ENCODE data around the gene URI1.
"Not testable (repeated sequence)": the region's sequence is repeated elsewhere in the genome, so short reads cannot be mapped to it uniquely, and the experiment has no call there.

URI1 gene

DNA sequence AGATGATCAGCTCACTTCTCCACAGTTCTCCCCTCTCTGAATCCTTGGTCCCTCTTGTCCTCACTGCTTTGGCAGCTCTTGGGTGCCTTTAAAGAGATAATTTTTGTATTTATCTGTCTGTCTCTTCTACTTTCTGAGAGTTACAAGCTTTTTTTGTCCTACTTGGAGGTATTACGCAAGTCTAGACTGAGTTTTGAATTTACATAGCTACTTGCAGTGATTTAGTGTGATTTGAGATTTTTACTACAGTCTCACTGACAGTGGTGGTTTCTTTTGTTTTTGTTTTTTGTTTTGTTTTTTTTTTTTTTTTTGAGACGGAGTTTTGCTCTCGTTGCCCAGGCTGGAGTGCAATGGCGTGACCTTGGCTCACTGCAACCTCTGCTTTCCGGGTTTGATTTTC is 22.1 kb downstream of the URI1 start:
- no peak for DNase-seq (ENCODE audit: low read depth)
- no peak overlapping the region for H3K4me3 ChIP-seq (ENCODE audit: low read length)

GRCh38 chr19:29965492-29965891 is 23.5 kb downstream of the URI1 start:
- no peak overlapping the region for H3K4me3 ChIP-seq (ENCODE audit: low read length)
- no peak for DNase-seq (ENCODE audit: low read depth)
- TF ChIP-seq, protein P1, sequence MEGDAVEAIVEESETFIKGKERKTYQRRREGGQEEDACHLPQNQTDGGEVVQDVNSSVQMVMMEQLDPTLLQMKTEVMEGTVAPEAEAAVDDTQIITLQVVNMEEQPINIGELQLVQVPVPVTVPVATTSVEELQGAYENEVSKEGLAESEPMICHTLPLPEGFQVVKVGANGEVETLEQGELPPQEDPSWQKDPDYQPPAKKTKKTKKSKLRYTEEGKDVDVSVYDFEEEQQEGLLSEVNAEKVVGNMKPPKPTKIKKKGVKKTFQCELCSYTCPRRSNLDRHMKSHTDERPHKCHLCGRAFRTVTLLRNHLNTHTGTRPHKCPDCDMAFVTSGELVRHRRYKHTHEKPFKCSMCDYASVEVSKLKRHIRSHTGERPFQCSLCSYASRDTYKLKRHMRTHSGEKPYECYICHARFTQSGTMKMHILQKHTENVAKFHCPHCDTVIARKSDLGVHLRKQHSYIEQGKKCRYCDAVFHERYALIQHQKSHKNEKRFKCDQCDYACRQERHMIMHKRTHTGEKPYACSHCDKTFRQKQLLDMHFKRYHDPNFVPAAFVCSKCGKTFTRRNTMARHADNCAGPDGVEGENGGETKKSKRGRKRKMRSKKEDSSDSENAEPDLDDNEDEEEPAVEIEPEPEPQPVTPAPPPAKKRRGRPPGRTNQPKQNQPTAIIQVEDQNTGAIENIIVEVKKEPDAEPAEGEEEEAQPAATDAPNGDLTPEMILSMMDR (conservative IDR thresholded peaks at IDR 0.05; ENCODE audit: low read depth, low read length): no peak

More for the DNA sequence above, 22.1 kb downstream of the URI1 start:
- TF ChIP-seq, protein P1 (conservative IDR thresholded peaks at IDR 0.05; ENCODE audit: low read depth, low read length): no peak

- not testable (repeated sequence) for DNase-seq (ENCODE audit: low read depth); H3K4me3 ChIP-seq (ENCODE audit: low read length)
Measured at GRCh38 chr19:29966142-29966541, 24.1 kb downstream of the URI1 start.

GRCh38 chr19:29966588-29967249 is 24.7 kb downstream of the URI1 start:
- TF ChIP-seq, protein P1 (conservative IDR thresholded peaks at IDR 0.05; ENCODE audit: low read depth, low read length): peak; percentile 44
- no peak overlapping the region for H3K4me3 ChIP-seq (ENCODE audit: low read length)
- DNase-seq (ENCODE audit: low read depth): no peak

GRCh38 chr19:29967623-29968022 is 25.6 kb downstream of the URI1 start:
- peak; percentile 29 for DNase-seq (ENCODE audit: low read depth)
- no peak overlapping the region for H3K4me3 ChIP-seq (ENCODE audit: low read length)
- TF ChIP-seq, protein P1 (conservative IDR thresholded peaks at IDR 0.05; ENCODE audit: low read depth, low read length): no peak

- TF ChIP-seq, protein P1 (conservative IDR thresholded peaks at IDR 0.05; ENCODE audit: low read depth, low read length): no peak
- DNase-seq (ENCODE audit: low read depth): no peak
- no peak overlapping the region for H3K4me3 ChIP-seq (ENCODE audit: low read length)
Measured at GRCh38 chr19:29969891-29970290, 27.9 kb downstream of the URI1 start.

DNA sequence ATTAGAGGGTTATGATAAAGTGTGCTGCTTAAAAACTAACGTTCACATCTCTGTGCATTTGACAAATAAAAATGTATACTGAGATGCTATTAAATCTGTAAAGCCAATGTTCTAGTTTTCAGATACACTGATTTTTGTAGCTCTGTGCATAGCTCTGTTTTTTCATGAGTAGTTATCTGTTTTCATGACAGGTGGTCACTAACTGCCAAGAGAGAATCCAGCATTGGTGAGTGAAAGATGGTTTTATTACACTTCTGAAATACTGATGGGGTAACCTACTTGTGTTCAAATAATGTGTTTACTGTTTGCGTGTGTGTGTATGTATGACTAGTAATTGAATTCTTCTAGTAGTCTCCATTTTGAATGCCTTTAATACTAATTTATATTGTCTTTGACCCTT is 29.0 kb downstream of the URI1 start:
- no peak for DNase-seq (ENCODE audit: low read depth)
- no peak overlapping the region for H3K4me3 ChIP-seq (ENCODE audit: low read length)
- TF ChIP-seq, protein P1 (conservative IDR thresholded peaks at IDR 0.05; ENCODE audit: low read depth, low read length): no peak

All from retinal pigment epithelial cell (primary cell).